Neural progenitor cell (in vitro differentiated cells): ENCODE data around the gene CNTNAP2.

Experiments
- CTCF ChIP-seq: fragments of 200-600 bp; sonication (generic); IDR thresholded peaks from 2 replicates; pipeline ENCODE4 v1.5.1; 2017; ENCODE audit warnings: antibody characterized with exemption, mild to moderate bottlenecking
- EZH2 ChIP-seq: fragments of 200-600 bp; sonication (generic); IDR thresholded peaks from 2 replicates; pipeline ENCODE4 v1.6.1; 2017; ENCODE audit warnings: antibody characterized with exemption, mild to moderate bottlenecking, moderate library complexity

GRCh38 chr7:146804620-146805019 lies 688.0 kb downstream of the CNTNAP2 start:
- TF ChIP-seq CTCF (no peak), EZH2 (no peak)
